HepG2 (cell line): ENCODE data around the gene MUC6. TPM values are rescaled to one million over a fixed set of nuclear protein-coding genes. Genes with fewer than 3 reads are reported as not detected.

Experiments
- ATAC-seq: fragments of 200-7000 bp; cut with Tn5 transposase; 3 replicates; pipeline ENCODE4 v1.9.1; 2020; ENCODE audit warnings: mild to moderate bottlenecking, moderate library complexity
- Bru-seq: library from RNA; stranded (reverse); fragments of 400-500 nt; gene quantifications from one replicate; lab custom pipeline; 2021; lab: Mats Ljungman, UMichigan
- BruChase-seq, 2 experiments: library from RNA; stranded (reverse); fragments of 400-500 nt; gene quantifications; one replicate each; lab custom pipeline; 2021; lab: Mats Ljungman, UMichigan
- BruUV-seq: library from RNA; stranded (reverse); fragments of 400-500 nt; replicated peaks from 2 replicates; lab custom pipeline; 2021; lab: Mats Ljungman, UMichigan
- CTCF ChIA-PET: fragments of 300-600 bp; formaldehyde crosslinking; extraction: SDS; loops from one replicate; lab custom pipeline; 2021; ENCODE audit warnings: low total read pairs, inconsistent platforms, low intra/inter-chr PET ratio; lab: Yijun Ruan, JAX
- POLR2A ChIA-PET: fragments of 350-600 bp; sonication (Branson Sonifier 250); formaldehyde crosslinking; loops from one replicate; lab custom pipeline; 2020; ENCODE audit warnings: antibody characterized with exemption, inconsistent platforms; lab: Yijun Ruan, JAX
- DNase-seq: peaks from one replicate; pipeline ENCODE4 v3.0.0-alpha.2; 2015; ENCODE audit warnings: low spot score
- FAIRE-seq: peaks from 3 replicates; lab custom pipeline; 2011; peaks lifted over from hg19 to GRCh38; lab: Jason Lieb, UNC
- H2AFZ ChIP-seq: one replicate; pipeline ENCODE4 v1.6.1; 2011; ENCODE audit warnings: low read length, inconsistent platforms
- H3K27ac ChIP-seq: fragments of 300-600 bp; 3 replicates; pipeline ENCODE4 v1.8.0; 2011; ENCODE audit warnings: mixed run types, mild to moderate bottlenecking, mixed read lengths, low read length, inconsistent platforms; ENCODE audit not compliant: insufficient read depth; ENCODE audit errors: extremely low read length
- H3K27me3 ChIP-seq, 2 experiments: fragments of 200-600 bp in 1 of 2; 2 replicates in 1 of 2; 3 replicates in 1 of 2; pipeline versions ENCODE4 v1.6.0 to v1.8.0; 2011; ENCODE audit warnings: low read length in 2 of 2, mild to moderate bottlenecking in 2 of 2, moderate library complexity in 2 of 2, inconsistent platforms in 1 of 2; ENCODE audit not compliant: insufficient read depth in 2 of 2, control insufficient read depth in 1 of 2
- H3K36me3 ChIP-seq, 2 experiments: fragments of 200-600 bp in 1 of 2; replicated peaks in 1 of 2; 2 replicates in 1 of 2; 3 replicates in 1 of 2; pipeline versions ENCODE4 v1.5.1 to v1.8.0; 2011; ENCODE audit warnings: low read length in 2 of 2, inconsistent platforms in 1 of 2; ENCODE audit not compliant: insufficient read depth in 2 of 2, control insufficient read depth in 1 of 2
- H3K4me1 ChIP-seq: 2 replicates; pipeline ENCODE4 v1.5.1; 2012; ENCODE audit warnings: low read length, inconsistent platforms; ENCODE audit not compliant: insufficient read depth
- H3K4me2 ChIP-seq: 2 replicates; pipeline ENCODE4 v1.6.0; 2011; ENCODE audit warnings: low read depth, low read length, inconsistent platforms
- H3K4me3 ChIP-seq, 3 experiments: fragments of 200-600 bp in 1 of 3; sonication (generic), shearing (Covaris generic) in 1 of 3; replicated peaks in 1 of 3; 2 replicates each; pipeline ENCODE4 v1.5.1; 2011 to 2016; ENCODE audit warnings: low read length in 3 of 3, inconsistent platforms in 2 of 3, low read depth in 2 of 3, mild to moderate bottlenecking in 2 of 3, control low read depth in 1 of 3, mixed read lengths in 1 of 3; ENCODE audit not compliant: insufficient read depth in 1 of 3
- H3K79me2 ChIP-seq: one replicate; pipeline ENCODE4 v1.6.1; 2011; ENCODE audit warnings: low read length, inconsistent platforms; ENCODE audit not compliant: insufficient read depth
- H3K9ac ChIP-seq: 2 replicates; pipeline ENCODE4 v1.6.0; 2011; ENCODE audit warnings: mild to moderate bottlenecking, low read depth, low read length, inconsistent platforms; ENCODE audit not compliant: insufficient read depth
- H3K9me3 ChIP-seq: 2 replicates; pipeline ENCODE4 v1.5.1; 2012; ENCODE audit warnings: mild to moderate bottlenecking, low read length
- H4K20me1 ChIP-seq: 2 replicates; pipeline ENCODE4 v1.6.0; 2011; ENCODE audit warnings: inconsistent platforms, mild to moderate bottlenecking, low read length, moderate library complexity; ENCODE audit not compliant: insufficient read depth
- CREBL2 ChIP-seq: sonication (generic); formaldehyde crosslinking; IDR thresholded peaks from 2 replicates; pipeline ENCODE4 v1.8.1; 2023; ENCODE audit warnings: missing genetic modification reagents, mild to moderate bottlenecking, borderline replicate concordance
- EZH2 ChIP-seq: conservative IDR thresholded peaks from 2 replicates; pipeline ENCODE4 v1.6.1; 2012; ENCODE audit warnings: mild to moderate bottlenecking, low read depth, low read length, moderate library complexity
- UBTF ChIP-seq: sonication (generic); formaldehyde crosslinking; IDR thresholded peaks from 2 replicates; pipeline ENCODE4 v1.4.0; 2020; ENCODE audit warnings: mild to moderate bottlenecking, missing genetic modification reagents
- WGBS: methylation state at CpG from one replicate; pipeline ENCODE4 v1.1.6; 2017; ENCODE audit warnings: low lambda C conversion rate; 5-methylcytosine and 5-hydroxymethylcytosine counted together
- in situ Hi-C: cut with HindIII; loops from 2 replicates; pipeline ENCODE4 v1.10.0; 2017; ENCODE audit warnings: low pct_unique_long_range_greater_than_20kb; ENCODE audit not compliant: extremely low pct_ligation_motif_present
- intact Hi-C: fragments of 100-400 bp; cut with micrococcal nuclease; formaldehyde crosslinking; loops from one replicate; pipeline ENCODE4 v1.10.0; 2022; ENCODE audit not compliant: unreplicated experiment
- long read RNA-seq, 2 experiments: library from RNA in 1 of 2; library from polyadenylated mRNA in 1 of 2; stranded (forward) in 1 of 2; unstranded in 1 of 2; transcript quantifications; one replicate each; pipeline ENCODE4 v2.0.0, GENCODE V29; 2019 to 2022
- polyA minus RNA-seq, 3 experiments: library from RNA; depleted of rRNA, polyadenylated mRNA; stranded (reverse); fragments of >200 nt; gene quantifications; 2 replicates each; pipeline ENCODE4 v1.2.3, GENCODE V29; 2011; ENCODE audit warnings: low replicate concordance in 1 of 3
- polyA plus RNA-seq, 8 experiments: library from polyadenylated mRNA; depleted of rRNA in 3 of 8; stranded (reverse) in 7 of 8; unstranded in 1 of 8; fragments of >200 nt; fragmentation: Illumina TruSeq in 4 of 8; extraction: Trizol in 4 of 8; gene quantifications; 2 replicates each; pipeline versions ENCODE4 v1.2.1 to v1.2.3, GENCODE V29; 2011 to 2016; ENCODE audit warnings: low read depth in 4 of 8, missing spikeins in 1 of 8, mixed read lengths in 1 of 8; ENCODE audit not compliant: insufficient read depth in 1 of 8
- total RNA-seq, 5 experiments: library from RNA; depleted of rRNA; stranded (reverse); fragments of >200 nt; fragmentation: Illumina TruSeq; extraction: Trizol; gene quantifications; 2 replicates each; pipeline ENCODE4 v1.2.3, GENCODE V29; 2016; ENCODE audit warnings: low read depth in 1 of 5
- TF ChIP-seq, protein P1 (sequence below): sonication (generic); formaldehyde crosslinking; IDR thresholded peaks from 2 replicates; pipeline ENCODE4 v1.5.1; 2020; ENCODE audit warnings: mild to moderate bottlenecking, missing genetic modification reagents, moderate library complexity

MUC6 gene
- total RNA-seq (2016; rRNA removed; fragmentation: Illumina TruSeq; extraction: Trizol) = not detected in 2 replicates
- total RNA-seq (2016; cell fraction: cytosol; rRNA removed; fragmentation: Illumina TruSeq; extraction: Trizol; ENCODE audit: low read depth) = not detected in 2 replicates
- not detected in 2 replicates for total RNA-seq (2016; cell fraction: insoluble cytoplasmic fraction; rRNA removed; fragmentation: Illumina TruSeq; extraction: Trizol)
- total RNA-seq (2016; cell fraction: membrane; rRNA removed; fragmentation: Illumina TruSeq; extraction: Trizol) = not detected in 2 replicates
- not detected in 2 replicates for total RNA-seq (2016; cell fraction: nucleus; rRNA removed; fragmentation: Illumina TruSeq; extraction: Trizol)
- not detected in 2 replicates for polyA plus RNA-seq (2011; rRNA removed)
- not detected in 2 replicates for polyA plus RNA-seq (2011; cell fraction: cytosol; rRNA removed)
- polyA plus RNA-seq (2011; cell fraction: nucleus; rRNA removed) = not detected in 2 replicates
- 0.03 and 0.08 TPM in 2 replicates for polyA plus RNA-seq (2012)
- not detected in 2 replicates for polyA plus RNA-seq (2016; cell fraction: cytosol; fragmentation: Illumina TruSeq; extraction: Trizol; ENCODE audit: low read depth)
- not detected in 2 replicates for polyA plus RNA-seq (2016; cell fraction: insoluble cytoplasmic fraction; fragmentation: Illumina TruSeq; extraction: Trizol; ENCODE audit: low read depth)
- not detected in 2 replicates for polyA plus RNA-seq (2016; cell fraction: membrane; fragmentation: Illumina TruSeq; extraction: Trizol; ENCODE audit: low read depth)
- polyA plus RNA-seq (2016; cell fraction: nucleus; fragmentation: Illumina TruSeq; extraction: Trizol; ENCODE audit: insufficient read depth, low read depth) = not detected in 2 replicates
- polyA minus RNA-seq (2011; rRNA and poly(A)+ RNA removed; ENCODE audit: low replicate concordance) = not detected in 2 replicates
- polyA minus RNA-seq (2011; cell fraction: cytosol; rRNA and poly(A)+ RNA removed) = not detected in 2 replicates
- polyA minus RNA-seq (2011; cell fraction: nucleus; rRNA and poly(A)+ RNA removed) = not detected in 2 replicates
- not detected for Bru-seq, nascent RNA
- percentile 5 among the genes with signal in this experiment for BruChase-seq, experiment 1, labeled RNA remaining after a 6-hour chase
- BruChase-seq, experiment 2, labeled RNA remaining after a 2-hour chase = not detected
- long read RNA-seq, experiment 1 = 0 reads
- long read RNA-seq, experiment 2 = 0 reads

GRCh38 chr11:1036303-1036923 lies at the start of gene MUC6:
Gene MUC6, minus strand, starts transcription at chr11:1036718. Its CDS starts 63 bp downstream, at chr11:1036655.
- FAIRE-seq (no peak), DNase-seq (no peak), ATAC-seq (peak; percentile 40)
- Histone ChIP-seq H3K9me3 (no peaks in the 10 kb centered on the region), H3K79me2 (no peaks in the 10 kb centered on the region), H3K9ac (no peak within 1 kb of the TSS), H3K4me3 (peak within 1 kb of the TSS in 1 of 3 experiments; percentile 28; a peak in 1 of 6 replicates), H3K4me1 (peaks cover 2% of the 10 kb centered on the region), H2AFZ (no peak within 1 kb of the TSS), H3K4me2 (peak within 1 kb of the TSS; percentile 18; the same call in 1 of the 2 replicates), H3K27ac (no peak within 1 kb of the TSS), H3K36me3 (no peaks in the 10 kb centered on the region), H3K27me3 (peaks cover 31 to 75% of the 10 kb centered on the region in 2 experiments; a peak in 4 of 5 replicates), H4K20me1 (no peaks in the 10 kb centered on the region)
- in situ Hi-C loops (no loop called here), intact Hi-C loops (no loop called here)
- no TSS peak for BruUV-seq
- TF ChIP-seq CREBL2 (CRISPR knock-in tag) (no peak), EZH2 (peak; percentile 65), UBTF (0 out of 2 replicates have a peak, but pooled peaks have one; percentile 28)
- TF ChIP-seq, protein P1, sequence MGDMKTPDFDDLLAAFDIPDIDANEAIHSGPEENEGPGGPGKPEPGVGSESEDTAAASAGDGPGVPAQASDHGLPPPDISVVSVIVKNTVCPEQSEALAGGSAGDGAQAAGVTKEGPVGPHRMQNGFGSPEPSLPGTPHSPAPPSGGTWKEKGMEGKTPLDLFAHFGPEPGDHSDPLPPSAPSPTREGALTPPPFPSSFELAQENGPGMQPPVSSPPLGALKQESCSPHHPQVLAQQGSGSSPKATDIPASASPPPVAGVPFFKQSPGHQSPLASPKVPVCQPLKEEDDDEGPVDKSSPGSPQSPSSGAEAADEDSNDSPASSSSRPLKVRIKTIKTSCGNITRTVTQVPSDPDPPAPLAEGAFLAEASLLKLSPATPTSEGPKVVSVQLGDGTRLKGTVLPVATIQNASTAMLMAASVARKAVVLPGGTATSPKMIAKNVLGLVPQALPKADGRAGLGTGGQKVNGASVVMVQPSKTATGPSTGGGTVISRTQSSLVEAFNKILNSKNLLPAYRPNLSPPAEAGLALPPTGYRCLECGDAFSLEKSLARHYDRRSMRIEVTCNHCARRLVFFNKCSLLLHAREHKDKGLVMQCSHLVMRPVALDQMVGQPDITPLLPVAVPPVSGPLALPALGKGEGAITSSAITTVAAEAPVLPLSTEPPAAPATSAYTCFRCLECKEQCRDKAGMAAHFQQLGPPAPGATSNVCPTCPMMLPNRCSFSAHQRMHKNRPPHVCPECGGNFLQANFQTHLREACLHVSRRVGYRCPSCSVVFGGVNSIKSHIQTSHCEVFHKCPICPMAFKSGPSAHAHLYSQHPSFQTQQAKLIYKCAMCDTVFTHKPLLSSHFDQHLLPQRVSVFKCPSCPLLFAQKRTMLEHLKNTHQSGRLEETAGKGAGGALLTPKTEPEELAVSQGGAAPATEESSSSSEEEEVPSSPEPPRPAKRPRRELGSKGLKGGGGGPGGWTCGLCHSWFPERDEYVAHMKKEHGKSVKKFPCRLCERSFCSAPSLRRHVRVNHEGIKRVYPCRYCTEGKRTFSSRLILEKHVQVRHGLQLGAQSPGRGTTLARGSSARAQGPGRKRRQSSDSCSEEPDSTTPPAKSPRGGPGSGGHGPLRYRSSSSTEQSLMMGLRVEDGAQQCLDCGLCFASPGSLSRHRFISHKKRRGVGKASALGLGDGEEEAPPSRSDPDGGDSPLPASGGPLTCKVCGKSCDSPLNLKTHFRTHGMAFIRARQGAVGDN (CRISPR knock-in tag) = peak; percentile 21; the same call in 1 of the 2 replicates
- ChIA-PET POLR2A (no interaction called here), CTCF (no interaction called here)
- WGBS = no CpG with 5 or more reads among the region's 42 CpGs
